Central memory CD4-positive, alpha-beta T cell (primary cell): Measurements from ENCODE around the gene COL6A5.
"Not testable (repeated sequence)": the region's sequence is repeated elsewhere in the genome, so short reads cannot be mapped to it uniquely, and the experiment has no call there.

Experiments used
- DNase-seq: peaks from one replicate; pipeline ENCODE4 v3.0.0; 2022
- total RNA-seq, 3 experiments: gene quantifications; one replicate each; lab custom pipeline; 2026; lab: John Stamatoyannopoulos, UW

COL6A5 gene, protein sequence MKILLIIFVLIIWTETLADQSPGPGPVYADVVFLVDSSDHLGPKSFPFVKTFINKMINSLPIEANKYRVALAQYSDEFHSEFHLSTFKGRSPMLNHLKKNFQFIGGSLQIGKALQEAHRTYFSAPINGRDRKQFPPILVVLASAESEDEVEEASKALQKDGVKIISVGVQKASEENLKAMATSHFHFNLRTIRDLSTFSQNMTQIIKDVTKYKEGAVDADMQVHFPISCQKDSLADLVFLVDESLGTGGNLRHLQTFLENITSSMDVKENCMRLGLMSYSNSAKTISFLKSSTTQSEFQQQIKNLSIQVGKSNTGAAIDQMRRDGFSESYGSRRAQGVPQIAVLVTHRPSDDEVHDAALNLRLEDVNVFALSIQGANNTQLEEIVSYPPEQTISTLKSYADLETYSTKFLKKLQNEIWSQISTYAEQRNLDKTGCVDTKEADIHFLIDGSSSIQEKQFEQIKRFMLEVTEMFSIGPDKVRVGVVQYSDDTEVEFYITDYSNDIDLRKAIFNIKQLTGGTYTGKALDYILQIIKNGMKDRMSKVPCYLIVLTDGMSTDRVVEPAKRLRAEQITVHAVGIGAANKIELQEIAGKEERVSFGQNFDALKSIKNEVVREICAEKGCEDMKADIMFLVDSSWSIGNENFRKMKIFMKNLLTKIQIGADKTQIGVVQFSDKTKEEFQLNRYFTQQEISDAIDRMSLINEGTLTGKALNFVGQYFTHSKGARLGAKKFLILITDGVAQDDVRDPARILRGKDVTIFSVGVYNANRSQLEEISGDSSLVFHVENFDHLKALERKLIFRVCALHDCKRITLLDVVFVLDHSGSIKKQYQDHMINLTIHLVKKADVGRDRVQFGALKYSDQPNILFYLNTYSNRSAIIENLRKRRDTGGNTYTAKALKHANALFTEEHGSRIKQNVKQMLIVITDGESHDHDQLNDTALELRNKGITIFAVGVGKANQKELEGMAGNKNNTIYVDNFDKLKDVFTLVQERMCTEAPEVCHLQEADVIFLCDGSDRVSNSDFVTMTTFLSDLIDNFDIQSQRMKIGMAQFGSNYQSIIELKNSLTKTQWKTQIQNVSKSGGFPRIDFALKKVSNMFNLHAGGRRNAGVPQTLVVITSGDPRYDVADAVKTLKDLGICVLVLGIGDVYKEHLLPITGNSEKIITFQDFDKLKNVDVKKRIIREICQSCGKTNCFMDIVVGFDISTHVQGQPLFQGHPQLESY (N-terminal part only)
- total RNA-seq: 0 reads per million in 3 experiments

GRCh38 chr3:130345487-130346079, at the start of gene COL6A5:
COL6A5 (plus strand) TSS chr3:130345672; CDS start chr3:130373639, 27,967 bp downstream.
- DNase-seq: no peak

DNA sequence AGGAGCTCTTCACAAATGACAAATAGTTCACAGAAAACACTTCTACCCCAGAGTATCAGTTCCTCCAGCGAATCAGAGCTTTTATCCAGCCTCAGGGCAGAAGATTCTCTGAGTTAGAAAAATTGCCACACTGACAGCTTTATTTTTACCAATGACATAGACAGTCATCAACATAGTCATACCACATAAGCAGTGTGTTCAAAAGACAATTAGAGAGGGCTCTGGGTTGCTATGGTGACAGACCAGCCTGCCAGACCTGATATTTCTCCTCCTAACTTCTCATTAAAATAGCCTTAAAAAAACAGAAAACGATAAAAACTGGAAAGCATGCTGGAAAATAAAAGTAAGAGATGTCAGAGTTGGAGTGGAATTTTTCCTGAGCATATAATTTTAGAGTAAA, 45.9 kb upstream of the COL6A5 start:
- no peak for DNase-seq

- no peak for DNase-seq
Observed at GRCh38 chr3:130300888-130301287, 44.6 kb upstream of the COL6A5 start.

DNA sequence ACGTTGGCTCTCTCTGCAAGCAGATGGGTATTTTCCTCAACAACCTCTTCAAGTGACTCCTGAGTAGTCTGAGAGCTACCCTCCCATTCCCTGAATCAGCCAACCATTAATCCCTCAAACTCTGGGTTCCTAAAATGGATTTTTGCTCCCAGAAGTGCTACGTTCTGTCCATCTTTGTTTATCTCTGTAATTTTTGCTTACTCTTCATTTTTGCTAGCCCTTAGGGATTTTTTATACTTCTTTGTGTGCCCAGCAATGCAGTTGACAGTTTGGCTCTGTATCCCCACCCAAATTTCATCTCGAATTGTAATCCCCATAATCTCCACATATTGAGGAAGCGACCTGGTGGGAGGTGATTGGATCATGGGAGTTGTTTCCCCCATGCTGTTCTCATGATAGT, 35.4 kb upstream of the COL6A5 start:
- no peak for DNase-seq

GRCh38 chr3:130312374-130312773, 33.1 kb upstream of the COL6A5 start:
- DNase-seq: no peak

DNA sequence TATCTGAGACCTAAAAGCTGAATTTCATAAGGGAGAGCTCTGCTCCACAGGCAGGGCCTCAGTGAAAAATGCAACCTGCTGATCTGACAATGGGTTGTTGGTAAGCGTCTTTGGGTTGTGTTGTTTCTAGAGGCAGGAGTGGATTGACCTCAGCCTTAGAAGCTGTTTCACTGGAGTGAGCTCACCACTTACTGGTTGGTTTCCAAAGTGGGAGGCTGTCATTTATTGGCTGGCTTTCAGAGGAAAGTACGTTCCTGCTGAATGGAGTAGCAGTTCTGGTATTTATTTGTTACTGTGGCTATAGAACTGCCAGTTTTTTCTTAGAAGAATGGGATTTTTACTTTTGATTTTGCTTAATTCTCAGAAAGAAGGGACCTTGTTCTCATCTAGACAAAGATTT, 29.3 kb upstream of the COL6A5 start:
- DNase-seq: no peak

GRCh38 chr3:130323503-130323902, 22.0 kb upstream of the COL6A5 start:
- DNase-seq: no peak

GRCh38 chr3:130340766-130341165, 4.7 kb upstream of the COL6A5 start:
- no peak for DNase-seq

GRCh38 chr3:130341388-130341787, 4.1 kb upstream of the COL6A5 start:
- DNase-seq: no peak

DNA sequence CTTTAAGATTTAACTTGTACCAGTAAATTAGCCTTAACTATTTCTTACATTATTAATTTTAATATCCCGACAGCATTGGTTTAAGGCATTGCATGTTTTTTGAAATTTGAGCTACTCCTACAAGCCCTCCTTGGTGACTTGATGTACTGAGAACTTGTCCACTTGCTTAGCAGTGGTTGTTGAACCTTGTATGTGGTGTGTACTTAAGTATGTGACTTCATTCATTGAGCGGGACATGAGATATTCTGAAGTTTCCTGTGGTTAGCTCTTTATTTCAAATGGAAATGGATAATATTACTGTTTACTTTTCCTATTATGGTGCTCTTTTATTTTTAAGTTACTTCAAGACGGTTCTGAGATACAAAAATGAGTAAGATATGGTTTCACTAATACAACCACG, 3.6 kb upstream of the COL6A5 start:
- DNase-seq: no peak

- DNase-seq: no peak
Observed at GRCh38 chr3:130342821-130343661, 2.4 kb upstream of the COL6A5 start.

DNA sequence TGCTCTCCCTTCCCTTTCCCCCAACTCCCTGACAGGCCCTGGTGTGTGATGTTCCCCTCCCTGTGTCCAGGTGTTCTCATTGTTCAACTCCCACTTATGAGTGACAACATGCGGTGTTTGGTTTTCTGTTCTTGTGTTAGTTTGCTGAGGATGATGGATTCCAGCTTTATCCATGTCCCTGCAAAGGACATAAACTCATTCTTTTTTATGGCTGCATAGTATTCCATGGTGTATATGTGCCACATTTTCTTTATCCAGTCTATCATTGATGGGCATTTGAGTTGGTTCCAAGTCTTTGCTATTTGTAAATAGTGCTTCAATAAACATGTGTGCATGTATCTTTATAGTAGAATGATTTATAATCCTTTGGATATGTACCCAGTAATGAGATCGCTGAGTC, 2.8 kb downstream of the COL6A5 start:
- not testable (repeated sequence) for DNase-seq

DNA sequence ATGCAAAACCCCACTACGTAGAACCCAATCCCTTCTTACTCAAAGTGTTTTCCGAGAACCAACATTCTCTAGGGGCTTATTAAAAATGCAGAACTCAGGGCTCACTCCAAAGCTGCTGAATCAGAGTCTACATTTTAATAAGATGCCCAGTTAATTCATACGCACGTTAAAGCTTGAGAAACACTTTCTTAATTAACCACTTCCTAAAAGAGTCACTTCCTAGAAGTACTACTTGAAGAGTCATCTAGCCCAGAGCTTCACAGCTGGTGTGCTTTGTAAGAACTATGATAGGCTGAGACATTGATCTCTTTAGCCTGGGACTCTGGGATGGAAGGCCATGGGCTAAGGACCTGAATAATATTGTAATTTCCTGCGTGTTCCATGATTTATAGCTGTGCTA, 9.0 kb downstream of the COL6A5 start:
- no peak for DNase-seq

- DNase-seq: no peak
Observed at GRCh38 chr3:130374033-130374432, 28.6 kb downstream of the COL6A5 start.

GRCh38 chr3:130374908-130375307, 29.4 kb downstream of the COL6A5 start:
- DNase-seq: no peak

DNA sequence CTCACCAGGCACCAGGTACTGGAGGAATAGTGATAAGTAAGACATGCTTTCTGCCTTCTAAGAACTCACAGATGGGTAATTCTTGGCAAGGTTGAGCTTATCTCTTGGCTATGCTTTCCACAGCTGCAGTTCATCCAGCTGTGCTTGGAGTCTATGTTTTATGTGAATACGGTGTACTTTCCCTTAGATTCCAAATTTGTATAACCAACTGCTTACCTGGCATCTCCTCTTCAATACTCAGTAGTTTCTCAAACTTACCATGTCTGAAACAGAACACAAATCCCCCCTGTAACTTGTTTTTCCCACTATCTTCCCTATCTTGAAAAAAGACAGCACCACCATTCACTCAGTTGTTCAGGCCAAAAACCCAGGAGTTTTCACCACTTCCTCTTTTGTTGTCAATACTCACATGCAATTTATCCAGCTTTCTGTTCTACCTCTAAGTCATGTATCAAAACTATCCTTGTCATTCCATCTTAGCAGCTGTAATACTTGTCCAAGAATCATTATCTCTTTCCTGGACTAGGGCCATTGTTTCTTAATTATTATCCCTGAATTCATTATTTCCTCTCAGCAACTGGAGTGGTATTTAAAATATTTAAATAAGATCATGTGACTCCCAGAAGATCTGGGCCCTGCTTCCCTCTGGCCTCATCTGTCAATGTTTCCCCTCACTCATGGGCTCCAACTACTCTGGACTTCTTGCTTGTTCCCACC, 32.6 kb downstream of the COL6A5 start:
- DNase-seq: no peak

DNA sequence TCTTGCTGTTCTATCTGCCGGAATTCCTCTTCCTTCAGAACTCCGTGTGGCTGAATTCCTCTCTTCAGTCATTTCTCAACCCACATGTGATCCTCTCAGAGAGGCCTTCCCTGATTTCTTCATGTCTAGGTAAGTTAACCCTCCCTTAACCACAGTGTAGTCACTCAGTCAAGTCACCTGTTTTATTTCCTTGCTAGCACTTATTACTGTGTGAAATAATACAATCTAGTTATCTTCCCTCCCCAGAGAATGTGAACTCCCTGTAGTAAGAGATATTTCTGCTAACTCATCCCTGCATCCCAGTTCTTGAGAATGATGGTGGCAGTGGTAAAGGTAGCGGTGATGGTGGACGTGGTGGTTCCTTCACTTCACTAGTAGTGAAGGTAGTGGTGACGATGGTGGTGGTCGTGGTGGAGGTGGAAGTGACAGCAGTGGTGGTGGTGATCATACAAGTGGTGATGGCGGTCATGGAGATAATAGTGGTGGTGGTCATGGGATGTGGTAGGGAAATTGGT, 33.3 kb downstream of the COL6A5 start:
- no peak for DNase-seq

DNA sequence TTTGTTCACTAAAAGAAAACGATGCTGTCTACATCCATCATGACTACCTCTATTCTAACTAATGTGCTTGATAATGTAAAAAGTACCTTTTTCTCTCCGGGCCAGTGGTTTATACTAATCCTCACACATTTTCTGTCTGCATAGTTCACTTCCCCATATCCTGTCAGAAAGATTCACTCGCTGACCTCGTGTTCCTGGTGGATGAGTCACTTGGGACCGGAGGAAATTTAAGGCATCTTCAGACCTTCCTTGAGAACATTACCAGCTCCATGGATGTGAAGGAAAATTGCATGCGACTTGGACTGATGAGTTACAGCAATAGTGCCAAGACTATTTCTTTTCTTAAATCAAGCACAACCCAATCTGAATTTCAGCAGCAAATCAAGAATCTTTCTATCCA, 33.8 kb downstream of the COL6A5 start:
- no peak for DNase-seq

- DNase-seq: no peak
Observed at GRCh38 chr3:130380398-130380797, 34.9 kb downstream of the COL6A5 start.

DNA sequence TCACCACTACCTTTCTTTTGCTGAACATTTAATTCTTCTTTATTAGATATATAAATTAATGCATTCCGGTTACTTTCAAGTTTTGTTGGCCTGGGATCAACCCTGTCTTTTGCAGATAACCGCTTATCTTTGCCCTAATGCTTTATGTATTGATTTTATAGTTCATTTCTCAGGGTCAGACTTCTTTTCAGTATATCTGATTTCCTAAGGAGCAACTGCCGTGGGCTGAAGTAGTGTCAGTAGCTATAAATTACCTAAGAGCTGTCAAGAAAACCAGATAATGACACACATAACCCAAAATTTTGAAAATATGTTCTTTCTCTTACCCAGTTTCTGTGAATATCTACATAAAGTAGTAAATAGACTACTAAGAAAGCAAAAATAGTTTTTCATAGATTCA, 38.0 kb downstream of the COL6A5 start:
- no peak for DNase-seq
